ENCODE measurements around the gene FASTKD1.

FASTKD1 gene

DNA sequence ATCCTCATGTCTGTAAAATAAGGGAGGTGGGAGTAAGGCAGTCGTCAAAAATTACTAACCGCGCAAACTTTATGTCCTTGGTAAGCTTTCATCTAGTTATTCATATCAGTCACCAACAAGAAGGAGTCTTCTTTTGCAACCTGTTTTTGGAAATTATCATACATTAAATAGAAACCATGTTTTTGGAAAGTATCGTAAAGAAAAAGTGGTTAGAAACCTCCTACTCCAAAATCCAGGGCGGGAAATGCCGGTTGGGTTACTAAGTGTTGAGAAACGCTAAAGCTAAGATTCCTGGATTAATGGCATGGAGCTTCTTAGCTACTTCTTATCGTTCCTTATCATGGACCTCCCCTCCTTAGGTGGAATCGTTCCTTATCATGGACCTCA lies 93.6 kb downstream of the FASTKD1 start:
- peak overlapping the region; percentile 83 for H3K4me3 ChIP-seq (ENCODE audit: low read length)
- TF ChIP-seq CTCF (conservative IDR thresholded peaks at IDR 0.05; ENCODE audit: low read length): no peak
- peak; percentile 8 for DNase-seq (ENCODE audit: low read depth)

Measured in AG10803 (cell line).